ENCODE measurements around the gene ELAVL1. TPM values are rescaled to one million over a fixed set of nuclear protein-coding genes. Genes with fewer than 3 reads are reported as not detected.
A peak's percentile ranks its signal among the peaks of the same experiment; 100 is the strongest.

ELAVL1 gene
- total and polyA plus RNA-seq, 2 experiments from 2014 or later, result 81.6 to 143 TPM

- peaks cover 13% of the 10 kb centered on the region; the same call in 2 of the 3 replicates for H3K4me1 Mint-ChIP-seq
- ATAC-seq, result peak; percentile 61
- peak overlapping the region; percentile 79 for H3K4me2 ChIP-seq
These were observed 61.2 kb downstream of the ELAVL1 start for GRCh38 chr19:7944177-7944761.

More at GRCh38 chr19:7944177-7944761, 61.2 kb downstream of the ELAVL1 start:
- TF ChIP-seq ZNF114 (CRISPR knock-in tag; IDR thresholded peaks at IDR 0.05) (no peak), ETS1 (IDR thresholded peaks at IDR 0.05) (no peak), EZH2 (IDR thresholded peaks at IDR 0.05; ENCODE audit: low read depth, unreplicated experiment) (no peak), ZNF462 (CRISPR knock-in tag; IDR thresholded peaks at IDR 0.05) (no peak), STAT1 (IDR thresholded peaks at IDR 0.05; ENCODE audit: unreplicated experiment) (no peak), CTCF (conservative IDR thresholded peaks at IDR 0.05; ENCODE audit: low read depth in 2 of 2) (peak; percentile 85 to 90), REST (IDR thresholded peaks at IDR 0.05; ENCODE audit: unreplicated experiment) (no peak), ZNF331 (CRISPR knock-in tag; IDR thresholded peaks at IDR 0.05; ENCODE audit: low read depth) (no peak)
- Mint-ChIP-seq H3K27ac (peak overlapping the region; percentile 100), H3K27me3 (ENCODE audit: insufficient read depth, low read depth, poor library complexity) (peaks cover 18% of the 10 kb centered on the region), H3K4me3 (peak overlapping the region; percentile 94), H3K36me3 (ENCODE audit: low read depth) (peaks cover 52% of the 10 kb centered on the region), H3K9me3 (peaks cover 14% of the 10 kb centered on the region)
- peaks cover 46% of the 10 kb centered on the region for H3K79me2 ChIP-seq (replicated peaks; ENCODE audit: insufficient read depth)
- H2AFZ ChIP-seq, result no peak overlapping the region
- peaks cover 6% of the 10 kb centered on the region; the same call in 1 of the 2 replicates for H3F3A ChIP-seq (replicated peaks; ENCODE audit: low read depth)
- no peaks in the 10 kb centered on the region for H3K9me2 ChIP-seq (ENCODE audit: insufficient read depth)
- H3K36me3 ChIP-seq (ENCODE audit: insufficient read depth), result peaks cover 5% of the 10 kb centered on the region; the same call in 1 of the 2 replicates
- H3K4me3 ChIP-seq, result peak overlapping the region; percentile 57
- peak overlapping the region; percentile 90 for H3K27ac ChIP-seq (ENCODE audit: low read depth)
- H4K20me1 ChIP-seq (replicated peaks; ENCODE audit: insufficient read depth), result peaks cover 10% of the 10 kb centered on the region; the same call in 1 of the 2 replicates
- H3K27me3 ChIP-seq (ENCODE audit: insufficient read depth), result no peaks in the 10 kb centered on the region
- peak; percentile 94 for DNase-seq (ENCODE audit: low spot score)
- no peaks in the 10 kb centered on the region; the same call in 1 of the 2 replicates for H3K4me1 ChIP-seq (ENCODE audit: insufficient read depth)
